ENCODE measurements around the gene ENSA.
A peak's percentile ranks its signal among the peaks of the same experiment; 100 is the strongest.
"Not testable (repeated sequence)": the region's sequence is repeated elsewhere in the genome, so short reads cannot be mapped to it uniquely, and the experiment has no call there.

The ENSA gene

GRCh38 chr1:150629115-150629928 lies at the start of gene ENSA:
TSS of gene ENSA (minus strand) at chr1:150629612. CDS start at chr1:150629470, 142 bp downstream.
- DNase-seq = peak; percentile 90 to 100 (median 98)

- no peak for DNase-seq
Observed at GRCh38 chr1:150678988-150679387, 49.6 kb upstream of the ENSA start.

- DNase-seq = no peak
Observed at GRCh38 chr1:150674881-150675280, 45.5 kb upstream of the ENSA start.

DNA sequence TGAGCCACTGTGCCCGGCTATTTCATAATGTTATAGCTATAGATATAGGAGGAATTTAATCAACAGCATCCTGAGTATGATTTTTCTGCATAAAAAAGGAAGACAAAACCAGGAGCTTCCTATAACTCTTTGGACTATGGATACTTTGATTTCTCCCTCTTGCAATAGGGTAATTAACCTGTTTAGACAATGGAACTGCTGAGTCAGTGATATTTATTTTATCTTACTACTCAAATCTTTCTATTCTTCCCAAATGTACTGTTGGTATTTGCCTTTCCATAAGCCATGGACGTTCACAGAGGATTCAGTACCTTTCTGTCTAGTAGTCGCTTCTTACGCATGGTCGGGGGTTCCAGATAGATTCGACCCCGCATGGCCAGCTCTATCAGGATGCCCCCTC lies 33.9 kb upstream of the ENSA start:
- no peak for DNase-seq

DNA sequence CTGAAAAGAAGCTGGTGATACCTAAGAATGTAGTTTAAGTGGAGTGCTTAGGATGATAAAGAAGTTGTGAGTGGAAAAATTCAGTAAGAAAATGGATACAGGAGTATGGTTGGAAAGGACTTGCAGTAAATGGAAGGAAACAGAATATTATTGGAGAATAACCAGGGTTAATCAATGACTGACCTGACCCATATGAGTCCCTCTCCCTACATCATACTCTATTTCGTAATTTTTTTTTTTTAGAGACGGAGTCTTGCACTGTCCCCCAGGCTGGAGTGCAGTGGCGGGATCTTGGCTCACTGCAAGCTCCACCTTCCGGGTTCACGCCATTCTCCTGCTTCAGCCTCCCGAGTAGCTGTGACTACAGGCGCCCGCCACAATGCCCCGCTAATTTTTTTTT lies 33.4 kb upstream of the ENSA start:
- no peak for DNase-seq

DNA sequence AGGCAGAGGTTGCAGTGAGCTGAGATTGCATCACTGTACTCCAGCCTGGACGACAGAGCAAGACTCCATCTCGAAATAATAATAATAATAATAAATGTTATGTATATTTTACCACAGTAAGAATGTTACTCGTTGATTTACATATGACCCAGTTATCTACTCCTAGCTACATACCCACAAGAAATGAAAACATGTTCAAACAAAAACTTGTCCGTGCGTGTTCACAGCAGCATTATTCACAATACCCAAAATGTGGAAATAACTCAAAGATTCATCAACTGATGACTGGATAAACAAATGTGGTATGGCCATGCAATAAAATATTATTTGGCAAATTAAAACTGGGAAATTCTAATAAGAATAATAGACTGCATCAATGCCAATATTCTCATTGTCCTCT lies 31.7 kb upstream of the ENSA start:
- DNase-seq = no peak

- DNase-seq = no peak
Observed at GRCh38 chr1:150660584-150660983, 31.2 kb upstream of the ENSA start.

- not testable (repeated sequence) for DNase-seq
Observed at GRCh38 chr1:150657064-150657463, 27.7 kb upstream of the ENSA start.

- not testable (repeated sequence) for DNase-seq
Observed at GRCh38 chr1:150654635-150655034, 25.2 kb upstream of the ENSA start.

DNA sequence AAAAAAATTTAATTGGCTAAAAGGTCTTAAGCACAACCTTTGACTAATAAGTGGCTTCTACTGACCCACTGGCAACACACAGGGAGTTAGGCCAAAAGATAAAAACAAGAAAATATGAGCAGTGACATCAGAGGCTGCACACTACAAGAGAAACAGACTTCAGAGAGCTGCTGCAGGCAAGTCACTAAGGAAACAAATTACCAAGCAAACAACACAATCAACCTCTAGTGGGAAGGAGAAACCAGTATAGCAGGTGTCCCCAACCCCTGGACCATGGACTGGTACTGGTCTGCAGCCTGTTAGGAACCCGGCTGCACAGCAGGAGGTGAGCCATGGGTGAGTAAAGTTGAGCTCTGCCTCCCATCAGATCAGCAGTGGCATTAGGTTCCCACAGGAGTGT lies 20.8 kb upstream of the ENSA start:
- DNase-seq = no peak

- DNase-seq = no peak
Observed at GRCh38 chr1:150649441-150650075, 20.1 kb upstream of the ENSA start.

- DNase-seq = no peak
Observed at GRCh38 chr1:150642296-150642695, 12.9 kb upstream of the ENSA start.

GRCh38 chr1:150641126-150641815 lies 11.9 kb upstream of the ENSA start:
- DNase-seq = not testable (repeated sequence)

GRCh38 chr1:150638430-150638829 lies 9.0 kb upstream of the ENSA start:
- DNase-seq = not testable (repeated sequence)

DNA sequence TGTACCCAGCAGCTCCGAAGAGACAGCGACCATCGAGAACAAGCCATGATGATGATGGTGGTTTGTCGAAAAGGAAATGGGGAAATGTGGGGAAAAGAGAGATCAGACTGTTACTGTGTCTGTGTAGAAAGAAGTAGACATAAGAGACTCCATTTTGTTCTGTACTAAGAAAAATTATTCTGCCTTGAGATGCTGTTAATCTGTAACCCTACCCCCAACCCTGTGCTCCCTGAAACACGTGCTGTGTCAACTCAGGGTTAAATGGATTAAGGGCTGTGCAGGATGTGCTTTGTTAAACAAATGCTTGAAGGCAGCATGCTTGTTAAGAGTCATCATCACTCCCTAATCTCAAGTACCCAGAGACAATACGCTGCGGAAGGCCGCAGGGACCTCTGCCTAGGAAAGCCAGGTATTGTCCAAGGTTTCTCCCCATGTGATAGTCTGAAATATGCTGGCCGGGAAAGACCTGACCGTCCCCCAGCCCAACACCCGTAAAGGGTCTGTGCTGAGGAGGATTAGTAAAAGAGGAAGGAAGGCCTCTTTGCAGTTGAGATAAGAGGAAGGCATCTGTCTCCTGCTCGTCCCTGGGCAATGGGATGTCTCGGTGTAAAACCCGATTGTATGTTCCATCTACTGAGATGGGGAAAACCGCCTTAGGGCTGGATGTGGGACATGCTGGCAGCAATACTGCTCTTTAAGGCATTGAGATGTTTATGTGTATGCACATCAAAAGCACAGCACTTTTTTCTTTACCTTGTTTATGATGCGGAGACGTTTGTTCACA lies 5.6 kb upstream of the ENSA start:
- DNase-seq = not testable (repeated sequence)

GRCh38 chr1:150628766-150629114 lies 672 bp downstream of the ENSA start:
- no peak for DNase-seq

GRCh38 chr1:150627826-150628410 lies 1.5 kb downstream of the ENSA start:
- no peak for DNase-seq

DNA sequence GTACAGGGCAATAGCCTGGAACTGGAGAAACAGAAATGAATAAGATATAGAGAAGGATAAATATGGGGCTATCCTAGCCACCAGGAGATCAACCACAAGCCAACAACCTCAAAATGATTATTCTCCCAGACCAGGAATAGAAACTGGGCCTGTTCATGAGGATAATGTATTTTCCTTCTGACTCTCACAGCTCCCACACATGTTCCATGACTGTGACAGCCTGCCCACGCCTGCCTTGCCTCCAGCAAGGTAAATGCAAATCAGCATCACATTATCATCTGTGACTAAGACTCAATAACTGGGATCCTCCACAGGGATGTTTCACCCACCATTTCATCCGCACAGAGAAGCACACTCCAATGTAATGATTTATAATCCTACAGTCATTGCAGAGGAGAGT lies 3.3 kb downstream of the ENSA start:
- peak in 35 of 58 donors; percentile 2 to 72 (median 28) for DNase-seq

DNA sequence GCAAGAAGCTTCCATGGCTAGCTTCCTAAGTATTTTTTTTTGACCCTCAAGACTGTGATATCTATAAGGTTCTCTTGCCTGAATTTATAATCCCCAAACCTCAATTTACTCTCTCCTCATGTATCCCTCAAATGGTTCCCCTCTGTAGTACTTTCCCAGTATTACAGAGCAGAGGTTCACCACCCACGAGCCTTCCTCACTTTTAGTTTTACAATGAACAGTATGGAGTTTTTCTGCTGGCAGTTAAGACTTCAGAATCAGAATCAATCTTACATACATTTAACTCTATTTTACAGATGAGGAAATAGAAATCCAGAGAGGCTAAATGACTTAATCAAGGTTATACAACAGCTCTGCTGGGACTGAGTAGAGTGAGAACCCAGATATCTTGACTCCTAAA lies 4.9 kb downstream of the ENSA start:
- DNase-seq = not testable (repeated sequence)

DNA sequence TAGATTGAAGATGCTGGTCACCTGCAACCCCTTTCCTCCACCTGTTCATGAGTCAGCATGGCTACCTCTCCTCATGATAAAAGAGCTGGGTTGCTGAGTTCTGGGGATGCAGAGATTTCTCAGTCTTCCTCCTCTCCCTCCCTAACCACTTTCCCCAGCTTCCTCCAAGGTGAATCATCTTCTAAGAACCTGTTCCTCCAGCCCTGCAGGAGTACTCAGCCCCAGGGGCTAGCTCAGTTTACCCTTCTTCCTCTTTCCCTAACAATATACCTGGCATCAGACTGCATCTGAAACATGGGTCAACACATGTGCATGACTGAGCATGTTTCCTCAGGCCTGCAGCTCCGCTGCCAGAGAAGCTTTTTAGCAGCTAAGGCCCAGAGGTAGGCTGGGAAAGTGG lies 5.3 kb downstream of the ENSA start:
- DNase-seq = not testable (repeated sequence)

Measured in anterior cingulate cortex (tissue), 58 donors.